Upper lobe of left lung (tissue), 4 donors: ENCODE results near the gene ADAT2.

ENCODE experiments used
- EP300 ChIP-seq, 4 donors: sonication (generic); formaldehyde crosslinking; IDR thresholded peaks; one replicate each; pipeline ENCODE4 v1.5.1; 2017; ENCODE audit warnings: antibody characterized with exemption in 4 of 4, control low read depth in 2 of 4
- POLR2AphosphoS5 ChIP-seq, 2 donors: sonication (generic); formaldehyde crosslinking; IDR thresholded peaks; one replicate each; pipeline ENCODE4 v1.5.1; 2017; ENCODE audit warnings: antibody characterized with exemption in 2 of 2
- TF ChIP-seq, protein P1 (sequence below), 6 experiments: fragments of 450-650 bp in 4 of 6; fragments of 200-600 bp in 2 of 6; sonication (generic) in 2 of 6; IDR thresholded peaks; one replicate each; pipeline ENCODE4 v1.5.1; 2016 to 2019; ENCODE audit warnings: antibody characterized with exemption in 6 of 6

DNA sequence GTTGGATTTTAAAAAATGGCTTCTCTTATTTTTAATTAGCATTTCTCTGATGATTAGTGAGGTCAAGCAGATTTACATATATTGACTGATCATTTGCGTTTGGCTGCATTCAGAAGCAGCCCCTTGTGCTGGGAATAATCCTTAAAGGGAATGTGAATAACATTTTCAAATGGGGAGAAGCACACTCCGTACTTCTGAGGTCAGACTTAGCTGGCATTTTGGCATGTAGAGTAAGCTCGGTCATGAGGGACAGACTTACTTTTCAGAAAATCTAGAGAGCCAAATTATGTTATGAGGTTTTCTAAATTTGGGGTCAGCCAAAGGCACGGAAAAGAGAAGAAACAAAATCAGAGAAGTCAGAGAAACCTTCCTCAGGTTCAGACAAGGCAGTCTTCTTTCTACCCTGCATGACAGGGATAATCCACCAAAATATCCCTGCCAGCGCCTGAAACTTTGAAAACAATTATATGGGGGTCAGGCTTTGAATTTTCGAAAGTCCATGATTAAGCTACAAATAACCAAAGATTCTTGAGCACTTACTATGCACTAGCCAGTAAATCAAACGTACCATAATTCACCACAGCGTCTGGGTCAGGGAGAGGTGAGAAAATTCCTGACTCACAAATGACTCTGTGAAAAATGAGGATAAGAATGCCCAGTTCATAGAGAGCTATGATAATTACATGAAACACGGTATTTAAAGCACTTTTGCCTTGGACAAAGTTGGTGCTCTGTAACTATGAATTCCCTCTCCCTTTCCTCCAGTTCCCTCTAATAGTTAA is 44.9 kb downstream of the ADAT2 start:
- TF ChIP-seq POLR2AphosphoS5 (IDR thresholded peaks at IDR 0.05) (no peak), EP300 (IDR thresholded peaks at IDR 0.05) (no peak)
- TF ChIP-seq, protein P1, sequence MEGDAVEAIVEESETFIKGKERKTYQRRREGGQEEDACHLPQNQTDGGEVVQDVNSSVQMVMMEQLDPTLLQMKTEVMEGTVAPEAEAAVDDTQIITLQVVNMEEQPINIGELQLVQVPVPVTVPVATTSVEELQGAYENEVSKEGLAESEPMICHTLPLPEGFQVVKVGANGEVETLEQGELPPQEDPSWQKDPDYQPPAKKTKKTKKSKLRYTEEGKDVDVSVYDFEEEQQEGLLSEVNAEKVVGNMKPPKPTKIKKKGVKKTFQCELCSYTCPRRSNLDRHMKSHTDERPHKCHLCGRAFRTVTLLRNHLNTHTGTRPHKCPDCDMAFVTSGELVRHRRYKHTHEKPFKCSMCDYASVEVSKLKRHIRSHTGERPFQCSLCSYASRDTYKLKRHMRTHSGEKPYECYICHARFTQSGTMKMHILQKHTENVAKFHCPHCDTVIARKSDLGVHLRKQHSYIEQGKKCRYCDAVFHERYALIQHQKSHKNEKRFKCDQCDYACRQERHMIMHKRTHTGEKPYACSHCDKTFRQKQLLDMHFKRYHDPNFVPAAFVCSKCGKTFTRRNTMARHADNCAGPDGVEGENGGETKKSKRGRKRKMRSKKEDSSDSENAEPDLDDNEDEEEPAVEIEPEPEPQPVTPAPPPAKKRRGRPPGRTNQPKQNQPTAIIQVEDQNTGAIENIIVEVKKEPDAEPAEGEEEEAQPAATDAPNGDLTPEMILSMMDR (IDR thresholded peaks at IDR 0.05), result no peak
